Measurements from ENCODE around the gene GABBR1. TPM values are rescaled to one million over a fixed set of nuclear protein-coding genes. Genes with fewer than 3 reads are reported as not detected.

The GABBR1 gene
- total RNA-seq, 4 donors from 2014 or later: 55.3 to 89.6 (median 70.5) TPM

DNA sequence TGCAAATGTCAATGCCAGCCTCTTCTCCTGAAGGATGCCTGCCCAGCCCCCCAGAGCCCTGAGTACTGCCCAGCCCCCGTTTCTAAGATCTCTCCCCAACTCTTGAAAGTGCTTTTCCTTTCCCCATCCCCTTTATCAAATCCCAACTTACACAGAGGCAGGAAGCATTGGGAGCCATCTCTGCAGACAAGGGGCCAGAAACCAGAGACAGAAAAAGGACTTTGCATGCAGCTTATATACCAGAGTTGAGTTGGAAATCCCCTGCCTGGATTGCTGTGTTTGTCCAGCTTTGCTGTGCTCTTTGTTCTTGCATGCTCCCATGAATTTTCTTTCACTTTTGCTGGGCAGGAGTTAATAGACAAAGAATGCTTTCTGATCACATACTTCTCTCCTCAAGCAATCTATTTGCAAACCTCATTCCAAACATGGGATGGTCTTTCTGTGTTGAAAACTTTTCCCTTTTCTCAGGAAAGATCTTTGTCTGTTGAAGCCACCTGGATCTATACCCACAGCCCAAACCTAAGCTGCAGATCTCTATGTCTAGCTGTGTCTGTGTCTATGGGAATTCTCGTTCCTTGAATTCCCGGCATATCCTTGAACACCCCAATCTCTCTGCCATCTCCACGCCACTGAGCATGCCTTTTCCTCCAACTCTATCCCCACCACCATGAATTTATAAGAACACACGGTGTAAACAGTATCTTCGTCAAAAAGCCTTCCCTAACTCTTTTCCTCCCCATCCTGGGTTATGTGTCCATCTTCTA lies 73.3 kb downstream of the GABBR1 start, which contains the start of gene UBD:
UBD (minus strand) TSS at position 209 of the 764 bp plus-strand sequence; CDS start at position 178, 31 bp downstream.
- Histone ChIP-seq H3K27ac (no peak within 1 kb of the TSS), H3K9me3 (no peaks in the 10 kb centered on the region), H3K27me3 (peaks cover 0 to 32% of the 10 kb centered on the region in 2 donors), H3K4me1 (no peaks in the 10 kb centered on the region), H3K4me3 (no peak within 1 kb of the TSS), H3K36me3 (no peaks in the 10 kb centered on the region)
- TF ChIP-seq POLR2A (IDR thresholded peaks at IDR 0.05) (no peak), EP300 (IDR thresholded peaks at IDR 0.05) (no peak)
- TF ChIP-seq, protein P1, sequence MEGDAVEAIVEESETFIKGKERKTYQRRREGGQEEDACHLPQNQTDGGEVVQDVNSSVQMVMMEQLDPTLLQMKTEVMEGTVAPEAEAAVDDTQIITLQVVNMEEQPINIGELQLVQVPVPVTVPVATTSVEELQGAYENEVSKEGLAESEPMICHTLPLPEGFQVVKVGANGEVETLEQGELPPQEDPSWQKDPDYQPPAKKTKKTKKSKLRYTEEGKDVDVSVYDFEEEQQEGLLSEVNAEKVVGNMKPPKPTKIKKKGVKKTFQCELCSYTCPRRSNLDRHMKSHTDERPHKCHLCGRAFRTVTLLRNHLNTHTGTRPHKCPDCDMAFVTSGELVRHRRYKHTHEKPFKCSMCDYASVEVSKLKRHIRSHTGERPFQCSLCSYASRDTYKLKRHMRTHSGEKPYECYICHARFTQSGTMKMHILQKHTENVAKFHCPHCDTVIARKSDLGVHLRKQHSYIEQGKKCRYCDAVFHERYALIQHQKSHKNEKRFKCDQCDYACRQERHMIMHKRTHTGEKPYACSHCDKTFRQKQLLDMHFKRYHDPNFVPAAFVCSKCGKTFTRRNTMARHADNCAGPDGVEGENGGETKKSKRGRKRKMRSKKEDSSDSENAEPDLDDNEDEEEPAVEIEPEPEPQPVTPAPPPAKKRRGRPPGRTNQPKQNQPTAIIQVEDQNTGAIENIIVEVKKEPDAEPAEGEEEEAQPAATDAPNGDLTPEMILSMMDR (IDR thresholded peaks at IDR 0.05): no peak
- no peak for DNase-seq (ENCODE audit: low spot score in 2 of 2)
- WGBS, 2 donors: 77 to 80% methylated on average over 6 of the region's 6 CpGs

DNA sequence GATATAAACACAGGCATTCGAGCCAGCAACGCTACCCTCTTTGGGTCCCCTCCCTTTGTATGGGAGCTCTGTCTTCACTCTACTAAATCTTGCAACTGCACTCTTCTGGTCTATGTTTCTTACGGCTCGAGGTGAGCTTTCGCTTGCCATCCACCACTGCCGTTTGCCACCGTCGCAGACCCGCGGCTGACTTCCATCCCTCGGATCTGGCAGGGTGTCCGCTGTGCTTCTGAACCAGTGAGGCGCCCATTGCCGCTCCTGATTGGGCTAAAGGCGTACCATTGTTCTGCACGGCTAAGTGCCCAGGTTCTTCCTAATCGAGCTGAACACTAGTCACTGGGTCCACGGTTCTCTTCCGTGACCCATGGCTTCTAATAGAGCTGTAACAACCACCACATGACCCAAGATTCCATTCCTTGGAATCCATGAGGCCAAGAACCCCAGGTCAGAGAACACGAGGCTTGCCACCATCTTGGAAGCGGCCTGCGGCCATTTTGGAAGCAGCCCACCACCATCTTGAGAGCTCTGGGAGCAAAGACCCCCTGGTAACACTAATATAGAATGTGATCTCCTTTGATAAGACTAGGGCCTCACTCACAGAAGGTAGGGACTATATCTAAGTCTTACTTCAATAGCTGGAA lies 74.4 kb downstream of the GABBR1 start:
- 91 to 93% methylated on average over 22 of the region's 22 CpGs for WGBS, 2 donors
- H3K27me3 ChIP-seq: peaks cover 0 to 42% of the 10 kb centered on the region in 2 donors
- DNase-seq (ENCODE audit: low spot score in 2 of 2): no peak

DNA sequence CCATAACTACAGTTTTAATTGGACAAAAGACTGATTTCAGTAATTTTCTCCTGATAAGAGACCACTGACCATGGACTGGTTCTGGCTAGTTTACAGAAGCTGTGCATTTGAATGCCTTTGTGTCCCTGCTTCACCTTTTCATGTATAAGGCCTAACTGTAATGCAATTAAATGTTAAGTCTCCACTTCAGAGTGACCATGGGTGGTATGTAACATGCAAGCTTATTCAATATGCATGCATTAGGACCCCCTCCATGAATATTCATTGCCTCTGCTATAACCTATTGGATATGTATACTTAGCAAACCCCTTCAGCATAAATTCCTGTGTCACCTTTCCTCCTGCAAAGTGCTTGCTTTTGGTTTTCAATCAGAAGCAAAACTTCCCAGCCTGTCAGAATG lies 75.7 kb downstream of the GABBR1 start:
- TF ChIP-seq, protein P1 (IDR thresholded peaks at IDR 0.05): no peak
- no peak for TF ChIP-seq POLR2A (IDR thresholded peaks at IDR 0.05)

More for the DNA sequence above, 74.4 kb downstream of the GABBR1 start:
- Histone ChIP-seq H3K4me3 (no peak overlapping the region), H3K9me3 (no peaks in the 10 kb centered on the region), H3K4me1 (peaks cover 0 to 6% (median 3%) of the 10 kb centered on the region in 4 donors), H3K36me3 (no peaks in the 10 kb centered on the region), H3K27ac (no peak overlapping the region)
- TF ChIP-seq POLR2A (IDR thresholded peaks at IDR 0.05) (no peak), EP300 (IDR thresholded peaks at IDR 0.05) (no peak)
- TF ChIP-seq, protein P1 (IDR thresholded peaks at IDR 0.05): no peak

DNA sequence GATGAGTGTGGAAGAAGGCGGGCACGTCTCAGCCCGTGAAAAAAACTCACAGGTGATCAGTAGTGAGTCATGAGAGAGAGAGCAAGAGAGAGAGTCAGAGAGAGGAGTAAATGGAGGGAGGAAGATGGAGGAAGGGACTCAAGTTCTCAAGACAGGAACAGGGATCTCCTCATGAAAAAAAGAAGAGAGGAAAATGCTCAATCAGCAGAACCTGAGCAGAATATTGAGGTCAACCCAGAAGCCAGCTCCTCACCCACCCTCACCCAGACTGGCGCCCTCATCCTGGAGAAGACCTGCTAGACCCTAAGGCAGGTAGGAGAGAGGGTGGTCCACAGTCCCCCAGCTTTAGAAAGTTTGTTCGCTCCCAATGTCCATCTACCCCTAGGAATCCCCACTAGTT lies 78.2 kb downstream of the GABBR1 start:
- peaks cover 0 to 51% of the 10 kb centered on the region in 2 donors for H3K27me3 ChIP-seq
- H3K27ac ChIP-seq: no peak overlapping the region
- peaks cover 0 to 16% (median 8%) of the 10 kb centered on the region in 4 donors for H3K4me1 ChIP-seq
- H3K4me3 ChIP-seq: no peak overlapping the region
- H3K36me3 ChIP-seq: no peaks in the 10 kb centered on the region
- no peaks in the 10 kb centered on the region for H3K9me3 ChIP-seq
- no peak for DNase-seq (ENCODE audit: low spot score in 2 of 2)
- TF ChIP-seq, protein P1 (IDR thresholded peaks at IDR 0.05): no peak
- TF ChIP-seq EP300 (IDR thresholded peaks at IDR 0.05) (no peak), POLR2A (IDR thresholded peaks at IDR 0.05) (no peak)
- WGBS, 2 donors: 83 to 88% methylated on average over 5 of the region's 5 CpGs

More for the DNA sequence above, 75.7 kb downstream of the GABBR1 start:
- DNase-seq (ENCODE audit: low spot score in 2 of 2): no peak
- H3K27me3 ChIP-seq: peaks cover 0 to 51% of the 10 kb centered on the region in 2 donors
- no peak overlapping the region for H3K4me3 ChIP-seq
- H3K27ac ChIP-seq: no peak overlapping the region
- H3K36me3 ChIP-seq: no peaks in the 10 kb centered on the region
- peaks cover 0 to 16% (median 8%) of the 10 kb centered on the region in 4 donors for H3K4me1 ChIP-seq
- no peaks in the 10 kb centered on the region for H3K9me3 ChIP-seq

All from tibial nerve (tissue), 4 donors.